K562 (cell line): ENCODE measurements around the gene MEX3D. TPM values are rescaled to one million over a fixed set of nuclear protein-coding genes. Genes with fewer than 3 reads are reported as not detected.

ENCODE experiments used
- FOXJ2 ChIP-seq: fragments of 200-800 bp; sonication (Bioruptor generic); IDR thresholded peaks from 2 replicates; pipeline ENCODE4 v1.6.1; 2016; ENCODE audit warnings: missing genetic modification characterization, missing compliant biosample characterization
- JUN ChIP-seq, 2 experiments: sonication (generic) in 1 of 2; formaldehyde crosslinking in 1 of 2; IDR thresholded peaks; 2 replicates each; pipeline versions ENCODE4 v1.6.1 to v1.8.0; 2012 to 2022; ENCODE audit warnings: borderline replicate concordance in 2 of 2, mild to moderate bottlenecking in 2 of 2, improper control_type of control experiment in 1 of 2, low read depth in 1 of 2, low read length in 1 of 2, missing genetic modification reagents in 1 of 2
- KLF10 ChIP-seq: fragments of 250-450 bp; sonication (Bioruptor Pico); IDR thresholded peaks from 2 replicates; pipeline ENCODE4 v1.6.1; 2021; ENCODE audit warnings: matching md5 sums
- PHF8 ChIP-seq: fragments of 200-600 bp; sonication (generic); IDR thresholded peaks from 2 replicates; pipeline ENCODE4 v1.6.1; 2012; ENCODE audit warnings: mixed run types, mild to moderate bottlenecking, inconsistent platforms, low read length, moderate library complexity, borderline replicate concordance
- XRCC5 ChIP-seq: fragments of 200-400 bp; formaldehyde crosslinking; IDR thresholded peaks from 2 replicates; pipeline ENCODE4 v1.6.1; 2017; ENCODE audit warnings: low read depth, mild to moderate bottlenecking, low read length
- polyA plus RNA-seq, 8 experiments: library from polyadenylated mRNA; depleted of rRNA in 4 of 8; stranded (reverse) in 5 of 8; unstranded in 3 of 8; fragments of >200 nt; fragmentation: Nextera tagmentation in 2 of 8; fragmentation: Illumina TruSeq in 1 of 8; extraction: Ambion mirVana in 2 of 8; extraction: Trizol in 1 of 8; gene quantifications; 2 replicates each; pipeline versions ENCODE4 v1.2.1 to v1.2.3, GENCODE V29; 2011 to 2014; ENCODE audit warnings: inconsistent platforms in 1 of 8, missing spikeins in 1 of 8
- total RNA-seq, 7 experiments: library from RNA; depleted of rRNA in 6 of 7; stranded (reverse); fragments of >200 nt in 6 of 7; fragmentation: Illumina TruSeq in 2 of 7; extraction: Trizol in 2 of 7; gene quantifications; 2 replicates each; pipeline versions ENCODE4 v1.2.1 to v1.2.3, GENCODE V29; 2011 to 2021; ENCODE audit warnings: low replicate concordance in 1 of 7
- TF ChIP-seq, protein P1 (sequence below), 2 experiments: fragments of 150-350 bp in 1 of 2; IDR thresholded peaks; 2 replicates each; pipeline ENCODE4 v1.6.1; 2012 to 2016; ENCODE audit warnings: low read depth in 2 of 2, low read length in 2 of 2, mild to moderate bottlenecking in 1 of 2, moderate library complexity in 1 of 2
- TF ChIP-seq, protein P2 (sequence below), 2 experiments: IDR thresholded peaks; 2 replicates each; pipeline ENCODE4 v1.6.1; 2011; ENCODE audit warnings: borderline replicate concordance in 1 of 2, control low read depth in 1 of 2, low read depth in 1 of 2, low read length in 1 of 2, mild to moderate bottlenecking in 1 of 2, mixed read lengths in 1 of 2, moderate library complexity in 1 of 2; ENCODE audit not compliant: insufficient read depth in 1 of 2, insufficient read length in 1 of 2, poor library complexity in 1 of 2, severe bottlenecking in 1 of 2; ENCODE audit errors: extremely low read depth in 1 of 2
- TF ChIP-seq, protein P3 (sequence below), 2 experiments: fragments of 450-650 bp in 1 of 2; sonication (generic) in 1 of 2; formaldehyde crosslinking; conservative IDR thresholded peaks; 2 replicates each; pipeline versions ENCODE4 v1.4.0 to v1.8.1; 2020 to 2022; ENCODE audit warnings: mild to moderate bottlenecking in 1 of 2, missing genetic modification reagents in 1 of 2
- TF ChIP-seq, protein P4 (sequence below), 2 experiments: fragments of 450-650 bp; conservative IDR thresholded peaks; 2 replicates each; pipeline ENCODE4 v1.6.1; 2017; ENCODE audit warnings: mild to moderate bottlenecking in 2 of 2, moderate library complexity in 2 of 2

The MEX3D gene
- total and polyA plus RNA-seq, 9 of the 15 experiments (the other 6 are each of a cell fraction or from before 2014, with no cell fraction given): 1.7 to 39.3 (median 5.7) TPM

DNA sequence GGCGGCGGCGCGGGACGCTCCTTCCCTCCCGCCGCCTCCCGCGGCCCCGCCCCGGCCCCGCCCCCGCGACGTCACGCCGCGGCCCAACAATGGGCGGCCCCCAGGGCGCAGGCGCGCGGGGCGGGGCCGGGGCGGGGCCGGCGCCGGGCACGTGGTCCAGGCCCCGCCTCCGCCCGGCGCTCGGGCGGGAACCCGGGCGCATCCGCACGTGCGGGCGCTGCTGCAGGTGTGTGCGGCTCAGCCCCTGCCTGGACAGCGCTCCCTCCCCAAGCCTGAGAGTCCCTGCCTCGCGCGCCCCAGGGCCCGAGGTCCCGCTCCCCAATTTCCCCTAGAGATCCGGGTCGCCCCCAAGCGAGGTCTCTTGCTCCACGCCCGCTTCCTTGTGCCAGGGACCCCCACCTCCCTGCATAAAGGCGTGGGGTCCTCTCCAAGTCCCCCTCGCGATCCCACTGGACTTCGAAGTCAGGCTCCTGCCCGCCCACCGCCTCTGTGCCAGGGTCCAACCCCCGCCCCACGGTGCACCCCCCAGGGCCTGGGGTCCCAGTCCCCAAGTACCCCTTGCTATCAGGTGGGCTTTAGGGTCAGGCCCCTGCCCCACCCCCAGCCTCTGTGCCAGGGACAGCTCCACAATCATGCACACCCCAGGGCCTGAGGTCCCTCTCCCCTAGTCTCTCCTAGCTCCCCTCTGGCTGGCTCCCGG, at the start of gene MEX3D (continued):
- TF ChIP-seq, protein P1, sequence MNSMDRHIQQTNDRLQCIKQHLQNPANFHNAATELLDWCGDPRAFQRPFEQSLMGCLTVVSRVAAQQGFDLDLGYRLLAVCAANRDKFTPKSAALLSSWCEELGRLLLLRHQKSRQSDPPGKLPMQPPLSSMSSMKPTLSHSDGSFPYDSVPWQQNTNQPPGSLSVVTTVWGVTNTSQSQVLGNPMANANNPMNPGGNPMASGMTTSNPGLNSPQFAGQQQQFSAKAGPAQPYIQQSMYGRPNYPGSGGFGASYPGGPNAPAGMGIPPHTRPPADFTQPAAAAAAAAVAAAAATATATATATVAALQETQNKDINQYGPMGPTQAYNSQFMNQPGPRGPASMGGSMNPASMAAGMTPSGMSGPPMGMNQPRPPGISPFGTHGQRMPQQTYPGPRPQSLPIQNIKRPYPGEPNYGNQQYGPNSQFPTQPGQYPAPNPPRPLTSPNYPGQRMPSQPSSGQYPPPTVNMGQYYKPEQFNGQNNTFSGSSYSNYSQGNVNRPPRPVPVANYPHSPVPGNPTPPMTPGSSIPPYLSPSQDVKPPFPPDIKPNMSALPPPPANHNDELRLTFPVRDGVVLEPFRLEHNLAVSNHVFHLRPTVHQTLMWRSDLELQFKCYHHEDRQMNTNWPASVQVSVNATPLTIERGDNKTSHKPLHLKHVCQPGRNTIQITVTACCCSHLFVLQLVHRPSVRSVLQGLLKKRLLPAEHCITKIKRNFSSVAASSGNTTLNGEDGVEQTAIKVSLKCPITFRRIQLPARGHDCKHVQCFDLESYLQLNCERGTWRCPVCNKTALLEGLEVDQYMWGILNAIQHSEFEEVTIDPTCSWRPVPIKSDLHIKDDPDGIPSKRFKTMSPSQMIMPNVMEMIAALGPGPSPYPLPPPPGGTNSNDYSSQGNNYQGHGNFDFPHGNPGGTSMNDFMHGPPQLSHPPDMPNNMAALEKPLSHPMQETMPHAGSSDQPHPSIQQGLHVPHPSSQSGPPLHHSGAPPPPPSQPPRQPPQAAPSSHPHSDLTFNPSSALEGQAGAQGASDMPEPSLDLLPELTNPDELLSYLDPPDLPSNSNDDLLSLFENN (IDR thresholded peaks at IDR 0.05; ENCODE audit: low read depth in 2 of 2, low read length in 2 of 2): no peak
- TF ChIP-seq KLF10 (CRISPR knock-in tag): no peak
- TF ChIP-seq, protein P2, sequence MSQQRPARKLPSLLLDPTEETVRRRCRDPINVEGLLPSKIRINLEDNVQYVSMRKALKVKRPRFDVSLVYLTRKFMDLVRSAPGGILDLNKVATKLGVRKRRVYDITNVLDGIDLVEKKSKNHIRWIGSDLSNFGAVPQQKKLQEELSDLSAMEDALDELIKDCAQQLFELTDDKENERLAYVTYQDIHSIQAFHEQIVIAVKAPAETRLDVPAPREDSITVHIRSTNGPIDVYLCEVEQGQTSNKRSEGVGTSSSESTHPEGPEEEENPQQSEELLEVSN (IDR thresholded peaks at IDR 0.05; ENCODE audit: borderline replicate concordance in 1 of 2, extremely low read depth in 1 of 2, insufficient read depth in 1 of 2, insufficient read length in 1 of 2, low read depth in 1 of 2, low read length in 1 of 2, poor library complexity in 1 of 2, severe bottlenecking in 1 of 2): peak; percentile 100
- no peak for TF ChIP-seq FOXJ2 (tag)
- peak; percentile 49; the same call in 1 of the 2 replicates for TF ChIP-seq PHF8
- peak; percentile 14; the same call in 1 of the 2 replicates for TF ChIP-seq JUN (IDR thresholded peaks at IDR 0.05; ENCODE audit: borderline replicate concordance, low read depth, low read length)
- TF ChIP-seq JUN (CRISPR knock-in tag; IDR thresholded peaks at IDR 0.05; ENCODE audit: borderline replicate concordance): no peak
- TF ChIP-seq XRCC5: no peak
- TF ChIP-seq, protein P3, sequence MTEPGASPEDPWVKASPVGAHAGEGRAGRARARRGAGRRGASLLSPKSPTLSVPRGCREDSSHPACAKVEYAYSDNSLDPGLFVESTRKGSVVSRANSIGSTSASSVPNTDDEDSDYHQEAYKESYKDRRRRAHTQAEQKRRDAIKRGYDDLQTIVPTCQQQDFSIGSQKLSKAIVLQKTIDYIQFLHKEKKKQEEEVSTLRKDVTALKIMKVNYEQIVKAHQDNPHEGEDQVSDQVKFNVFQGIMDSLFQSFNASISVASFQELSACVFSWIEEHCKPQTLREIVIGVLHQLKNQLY (CRISPR knock-in tag; conservative IDR thresholded peaks at IDR 0.05): 0 out of 4 replicates have a peak, but pooled peaks of 1 of the 2 experiments have one; percentile 24
- TF ChIP-seq, protein P4, sequence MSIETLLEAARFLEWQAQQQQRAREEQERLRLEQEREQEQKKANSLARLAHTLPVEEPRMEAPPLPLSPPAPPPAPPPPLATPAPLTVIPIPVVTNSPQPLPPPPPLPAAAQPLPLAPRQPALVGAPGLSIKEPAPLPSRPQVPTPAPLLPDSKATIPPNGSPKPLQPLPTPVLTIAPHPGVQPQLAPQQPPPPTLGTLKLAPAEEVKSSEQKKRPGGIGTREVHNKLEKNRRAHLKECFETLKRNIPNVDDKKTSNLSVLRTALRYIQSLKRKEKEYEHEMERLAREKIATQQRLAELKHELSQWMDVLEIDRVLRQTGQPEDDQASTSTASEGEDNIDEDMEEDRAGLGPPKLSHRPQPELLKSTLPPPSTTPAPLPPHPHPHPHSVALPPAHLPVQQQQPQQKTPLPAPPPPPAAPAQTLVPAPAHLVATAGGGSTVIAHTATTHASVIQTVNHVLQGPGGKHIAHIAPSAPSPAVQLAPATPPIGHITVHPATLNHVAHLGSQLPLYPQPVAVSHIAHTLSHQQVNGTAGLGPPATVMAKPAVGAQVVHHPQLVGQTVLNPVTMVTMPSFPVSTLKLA (conservative IDR thresholded peaks at IDR 0.05): peak in 1 of 2 experiments; percentile 75; a peak in 2 of 4 replicates
